GM13976 (cell line): ENCODE data around the gene RBBP9.

Experiments
- DNase-seq: peaks from one replicate; pipeline ENCODE4 v3.0.0; 2012; ENCODE audit warnings: low spot score
- CTCF ChIP-seq: IDR thresholded peaks from 2 replicates; pipeline ENCODE4 v1.5.1; 2012; ENCODE audit warnings: borderline replicate concordance, mild to moderate bottlenecking; ENCODE audit not compliant: insufficient read depth; ENCODE audit errors: extremely low read depth, missing control alignments, control extremely low read depth
- in situ Hi-C: fragments of 300-500 bp; cut with MboI; formaldehyde crosslinking; loops from one replicate; pipeline ENCODE4 v1.12.0; 2022; ENCODE audit warnings: low sequenced_read_pairs, mixed read lengths, inconsistent platforms; ENCODE audit not compliant: unreplicated experiment

RBBP9 gene

GRCh38 chr20:18456600-18456999 lies 40.4 kb downstream of the RBBP9 start:
- DNase-seq: no peak
- in situ Hi-C loops: no loop called here
- no peak for TF ChIP-seq CTCF

DNA sequence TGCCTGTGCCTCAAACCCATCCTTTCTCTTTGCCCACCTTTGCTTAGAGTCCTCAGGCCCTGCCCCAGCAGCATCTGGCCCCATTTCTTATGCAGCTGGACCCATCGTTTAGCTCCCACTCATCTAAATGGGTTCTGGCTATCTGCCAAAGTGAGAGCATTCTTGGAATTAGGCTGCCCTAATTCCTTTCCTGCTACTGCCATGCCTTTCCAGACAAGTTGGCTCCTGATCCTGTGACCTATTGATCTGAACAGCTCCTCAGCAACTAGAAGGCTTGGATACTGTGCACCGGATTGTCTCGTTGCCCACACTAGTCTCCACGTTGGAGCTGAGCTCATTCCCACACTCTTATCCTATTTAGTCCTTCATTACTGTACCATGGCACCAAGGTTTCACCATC lies 53.1 kb downstream of the RBBP9 start:
- DNase-seq: no peak

DNA sequence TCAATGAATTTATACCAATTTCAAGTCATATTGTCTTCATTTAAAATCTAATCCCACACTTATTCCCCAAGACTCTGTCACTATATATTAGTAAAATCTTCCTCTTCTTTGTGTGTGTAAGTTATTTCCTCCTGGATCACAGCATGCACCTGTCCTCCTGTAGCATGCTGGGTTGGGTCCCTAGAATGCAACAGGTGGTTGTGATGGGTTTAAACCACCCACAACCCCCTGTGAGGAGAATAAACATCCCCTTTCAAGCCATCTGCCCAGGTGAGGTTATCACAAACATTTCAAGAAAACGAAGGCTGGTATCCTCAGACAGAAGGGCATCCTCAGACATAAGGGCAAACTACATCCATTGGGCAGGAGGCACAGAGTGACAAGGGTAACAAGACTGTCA lies 56.6 kb downstream of the RBBP9 start:
- in situ Hi-C loops: no loop called here
- no peak for TF ChIP-seq CTCF
- DNase-seq: no peak

More for the DNA sequence above, 53.1 kb downstream of the RBBP9 start:
- in situ Hi-C loops: no loop called here
- TF ChIP-seq CTCF: no peak

GRCh38 chr20:18436847-18437246 lies 60.2 kb downstream of the RBBP9 start:
- TF ChIP-seq CTCF: no peak
- in situ Hi-C loops: no loop called here
- DNase-seq: no peak
